ENCODE data around the gene BHLHA15.
A peak's percentile ranks its signal among the peaks of the same experiment; 100 is the strongest.
"Not testable (repeated sequence)": the region's sequence is repeated elsewhere in the genome, so short reads cannot be mapped to it uniquely, and the experiment has no call there.

BHLHA15 gene

GRCh38 chr7:98211676-98212531 is 665 bp downstream of the BHLHA15 start:
- H3K4me3 Mint-ChIP-seq: peak overlapping the region; percentile 63
- H3K9me3 Mint-ChIP-seq: no peaks in the 10 kb centered on the region
- H3K27ac Mint-ChIP-seq: peak overlapping the region; percentile 71
- no peak for DNase-seq
- H3K36me3 Mint-ChIP-seq (ENCODE audit: low read depth): peaks cover 33% of the 10 kb centered on the region
- H3K4me1 Mint-ChIP-seq (ENCODE audit: low read depth): peaks cover 5% of the 10 kb centered on the region
- H3K27me3 Mint-ChIP-seq: no peaks in the 10 kb centered on the region

GRCh38 chr7:98212532-98213041 is 1.3 kb downstream of the BHLHA15 start:
- no peaks in the 10 kb centered on the region for H3K27me3 Mint-ChIP-seq
- peaks cover 28% of the 10 kb centered on the region for H3K36me3 Mint-ChIP-seq (ENCODE audit: low read depth)
- no peaks in the 10 kb centered on the region for H3K9me3 Mint-ChIP-seq
- H3K4me1 Mint-ChIP-seq (ENCODE audit: low read depth): peaks cover 5% of the 10 kb centered on the region
- DNase-seq: no peak
- H3K27ac Mint-ChIP-seq: no peak overlapping the region
- peak overlapping the region; percentile 29 for H3K4me3 Mint-ChIP-seq

- no peaks in the 10 kb centered on the region for H3K27me3 Mint-ChIP-seq
- DNase-seq: no peak
- no peak overlapping the region for H3K4me3 Mint-ChIP-seq
- peaks cover 9% of the 10 kb centered on the region for H3K4me1 Mint-ChIP-seq (ENCODE audit: low read depth)
- no peak overlapping the region for H3K27ac Mint-ChIP-seq
- H3K36me3 Mint-ChIP-seq (ENCODE audit: low read depth): peaks cover 26% of the 10 kb centered on the region
- H3K9me3 Mint-ChIP-seq: no peaks in the 10 kb centered on the region
These were observed 2.2 kb downstream of the BHLHA15 start for GRCh38 chr7:98213296-98213887.

- DNase-seq: no peak
- Mint-ChIP-seq H3K9me3 (no peaks in the 10 kb centered on the region), H3K36me3 (ENCODE audit: low read depth) (peaks cover 28% of the 10 kb centered on the region), H3K4me3 (no peak overlapping the region), H3K4me1 (ENCODE audit: low read depth) (peaks cover 15% of the 10 kb centered on the region), H3K27ac (no peak overlapping the region), H3K27me3 (no peaks in the 10 kb centered on the region)
These were observed 2.9 kb downstream of the BHLHA15 start for GRCh38 chr7:98213888-98214810.

GRCh38 chr7:98214811-98215321 is 3.6 kb downstream of the BHLHA15 start:
- no peak overlapping the region for H3K4me3 Mint-ChIP-seq
- H3K9me3 Mint-ChIP-seq: no peaks in the 10 kb centered on the region
- peaks cover 33% of the 10 kb centered on the region for H3K36me3 Mint-ChIP-seq (ENCODE audit: low read depth)
- no peak overlapping the region for H3K27ac Mint-ChIP-seq
- no peaks in the 10 kb centered on the region for H3K27me3 Mint-ChIP-seq
- H3K4me1 Mint-ChIP-seq (ENCODE audit: low read depth): peaks cover 21% of the 10 kb centered on the region
- DNase-seq: no peak

GRCh38 chr7:98215561-98216495 is 4.6 kb downstream of the BHLHA15 start:
- Mint-ChIP-seq H3K4me1 (ENCODE audit: low read depth) (peaks cover 21% of the 10 kb centered on the region), H3K27ac (no peak overlapping the region), H3K36me3 (ENCODE audit: low read depth) (peaks cover 34% of the 10 kb centered on the region), H3K4me3 (no peak overlapping the region), H3K9me3 (no peaks in the 10 kb centered on the region), H3K27me3 (no peaks in the 10 kb centered on the region)
- DNase-seq: no peak

GRCh38 chr7:98216941-98217622 is 5.8 kb downstream of the BHLHA15 start:
- no peaks in the 10 kb centered on the region for H3K9me3 Mint-ChIP-seq
- H3K36me3 Mint-ChIP-seq (ENCODE audit: low read depth): peaks cover 41% of the 10 kb centered on the region
- H3K4me1 Mint-ChIP-seq (ENCODE audit: low read depth): peaks cover 16% of the 10 kb centered on the region
- H3K27me3 Mint-ChIP-seq: no peaks in the 10 kb centered on the region
- no peak for DNase-seq
- H3K4me3 Mint-ChIP-seq: no peak overlapping the region
- H3K27ac Mint-ChIP-seq: no peak overlapping the region

GRCh38 chr7:98217623-98218582 is 6.7 kb downstream of the BHLHA15 start:
- no peak overlapping the region for H3K4me3 Mint-ChIP-seq
- H3K9me3 Mint-ChIP-seq: no peaks in the 10 kb centered on the region
- peak overlapping the region; percentile 12 for H3K27ac Mint-ChIP-seq

GRCh38 chr7:98219382-98219781 is 8.1 kb downstream of the BHLHA15 start:
- Mint-ChIP-seq H3K4me1 (ENCODE audit: low read depth) (peaks cover 16% of the 10 kb centered on the region), H3K36me3 (ENCODE audit: low read depth) (peaks cover 45% of the 10 kb centered on the region), H3K27ac (peak overlapping the region; percentile 42)
- DNase-seq, H3K4me3 Mint-ChIP-seq, H3K27me3 Mint-ChIP-seq, H3K9me3 Mint-ChIP-seq: not testable (repeated sequence)

More at GRCh38 chr7:98217623-98218582, 6.7 kb downstream of the BHLHA15 start:
- Mint-ChIP-seq H3K36me3 (ENCODE audit: low read depth) (peaks cover 41% of the 10 kb centered on the region), H3K4me1 (ENCODE audit: low read depth) (peaks cover 16% of the 10 kb centered on the region), H3K27me3 (no peaks in the 10 kb centered on the region)
- DNase-seq: no peak

GRCh38 chr7:98221611-98222532 is 10.6 kb downstream of the BHLHA15 start:
- Mint-ChIP-seq H3K36me3 (ENCODE audit: low read depth) (peaks cover 43% of the 10 kb centered on the region), H3K9me3 (no peaks in the 10 kb centered on the region), H3K27me3 (no peaks in the 10 kb centered on the region), H3K4me1 (ENCODE audit: low read depth) (peaks cover 16% of the 10 kb centered on the region), H3K27ac (no peak overlapping the region), H3K4me3 (no peak overlapping the region)
- no peak for DNase-seq

GRCh38 chr7:98222533-98223195 is 11.4 kb downstream of the BHLHA15 start:
- peaks cover 48% of the 10 kb centered on the region for H3K36me3 Mint-ChIP-seq (ENCODE audit: low read depth)
- H3K9me3 Mint-ChIP-seq: no peaks in the 10 kb centered on the region
- H3K4me3 Mint-ChIP-seq: no peak overlapping the region
- H3K4me1 Mint-ChIP-seq (ENCODE audit: low read depth): peaks cover 16% of the 10 kb centered on the region
- H3K27me3 Mint-ChIP-seq: no peaks in the 10 kb centered on the region
- H3K27ac Mint-ChIP-seq: no peak overlapping the region
- DNase-seq: no peak

Data from activated T-cell treated with anti-CD3 and anti-CD28 coated beads, Interleukin-2, amount 50 U/mL, for 24 hours (primary cell).